ENCODE data around the gene RARRES2. TPM values are rescaled to one million over a fixed set of nuclear protein-coding genes. Genes with fewer than 3 reads are reported as not detected.

RARRES2 gene
- total and polyA plus RNA-seq, 2 of the 13 experiments (the other 11 are each of a cell fraction or from before 2014, with no cell fraction given) = 134 to 172 TPM

DNA sequence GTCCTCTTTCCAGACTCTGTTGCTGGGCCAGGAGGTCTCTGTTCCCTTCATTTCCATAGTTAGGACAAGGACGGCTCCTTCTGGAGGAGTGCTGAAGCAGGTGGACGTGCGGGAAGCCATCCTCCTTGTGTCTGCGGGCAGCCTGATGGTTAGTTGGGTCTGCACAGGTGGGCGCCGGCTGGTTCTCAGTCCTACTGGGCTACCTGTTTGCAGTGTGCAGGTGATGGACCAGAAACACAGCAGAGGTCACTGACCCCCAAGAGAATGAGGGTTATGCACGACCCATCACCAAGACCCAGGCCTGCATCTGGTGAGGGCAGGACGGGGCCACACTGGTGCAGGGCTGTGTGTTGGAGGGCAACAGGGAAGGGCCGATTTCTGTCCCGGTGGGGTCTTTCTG lies 7.8 kb downstream of the RARRES2 start:
- 0 out of 2 replicates have a peak, but pooled peaks cover 2% of the 10 kb centered on the region for H4K20me1 ChIP-seq (ENCODE audit: insufficient read depth, low read length)
- no TSS peak for BruUV-seq (replicated peaks)
- no peaks in the 10 kb centered on the region for H3K9me3 ChIP-seq (ENCODE audit: low read length)
- ATAC-seq (no peak), FAIRE-seq (no peak), DNase-seq (ENCODE audit: low spot score) (no peak)
- in situ Hi-C loops (cut with HindIII; ENCODE audit: extremely low pct_ligation_motif_present, low pct_unique_long_range_greater_than_20kb) (no loop called here), intact Hi-C loops (cut with micrococcal nuclease; ENCODE audit: unreplicated experiment) (no loop called here)
- H3K27me3 ChIP-seq (ENCODE audit: control insufficient read depth in 1 of 2, insufficient read depth in 2 of 2, low read length in 2 of 2) = no peaks in the 10 kb centered on the region
- no peaks in the 10 kb centered on the region for H3K79me2 ChIP-seq (ENCODE audit: insufficient read depth, low read length)
- H3K4me2 ChIP-seq (ENCODE audit: low read depth, low read length) = no peak overlapping the region
- H3K27ac ChIP-seq (ENCODE audit: extremely low read length, insufficient read depth, low read length) = no peak overlapping the region
- peaks cover 20 to 43% of the 10 kb centered on the region in 2 experiments for H3K36me3 ChIP-seq (replicated peaks in 1 of 2; ENCODE audit: control insufficient read depth in 1 of 2, insufficient read depth in 2 of 2, low read length in 2 of 2)
- CTCF ChIA-PET (ENCODE audit: low intra/inter-chr PET ratio, low total read pairs) = no interaction called here
- WGBS (ENCODE audit: low lambda C conversion rate) = 93% methylated on average over 5 of the region's 10 CpGs
- no peak overlapping the region for H2AFZ ChIP-seq (ENCODE audit: low read length)
- no peak overlapping the region for H3K4me3 ChIP-seq (replicated peaks in 1 of 3; ENCODE audit: insufficient read depth in 1 of 3, low read depth in 2 of 3, low read length in 3 of 3)
- peak; percentile 62 for TF ChIP-seq AGO2 (optimal IDR thresholded peaks at IDR 0.05; ENCODE audit: low read depth, low read length)
- TF ChIP-seq, protein P1, sequence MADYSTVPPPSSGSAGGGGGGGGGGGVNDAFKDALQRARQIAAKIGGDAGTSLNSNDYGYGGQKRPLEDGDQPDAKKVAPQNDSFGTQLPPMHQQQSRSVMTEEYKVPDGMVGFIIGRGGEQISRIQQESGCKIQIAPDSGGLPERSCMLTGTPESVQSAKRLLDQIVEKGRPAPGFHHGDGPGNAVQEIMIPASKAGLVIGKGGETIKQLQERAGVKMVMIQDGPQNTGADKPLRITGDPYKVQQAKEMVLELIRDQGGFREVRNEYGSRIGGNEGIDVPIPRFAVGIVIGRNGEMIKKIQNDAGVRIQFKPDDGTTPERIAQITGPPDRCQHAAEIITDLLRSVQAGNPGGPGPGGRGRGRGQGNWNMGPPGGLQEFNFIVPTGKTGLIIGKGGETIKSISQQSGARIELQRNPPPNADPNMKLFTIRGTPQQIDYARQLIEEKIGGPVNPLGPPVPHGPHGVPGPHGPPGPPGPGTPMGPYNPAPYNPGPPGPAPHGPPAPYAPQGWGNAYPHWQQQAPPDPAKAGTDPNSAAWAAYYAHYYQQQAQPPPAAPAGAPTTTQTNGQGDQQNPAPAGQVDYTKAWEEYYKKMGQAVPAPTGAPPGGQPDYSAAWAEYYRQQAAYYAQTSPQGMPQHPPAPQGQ (CRISPR knock-in tag; IDR thresholded peaks at IDR 0.05; ENCODE audit: borderline replicate concordance) = no peak
- TF ChIP-seq, protein P2, sequence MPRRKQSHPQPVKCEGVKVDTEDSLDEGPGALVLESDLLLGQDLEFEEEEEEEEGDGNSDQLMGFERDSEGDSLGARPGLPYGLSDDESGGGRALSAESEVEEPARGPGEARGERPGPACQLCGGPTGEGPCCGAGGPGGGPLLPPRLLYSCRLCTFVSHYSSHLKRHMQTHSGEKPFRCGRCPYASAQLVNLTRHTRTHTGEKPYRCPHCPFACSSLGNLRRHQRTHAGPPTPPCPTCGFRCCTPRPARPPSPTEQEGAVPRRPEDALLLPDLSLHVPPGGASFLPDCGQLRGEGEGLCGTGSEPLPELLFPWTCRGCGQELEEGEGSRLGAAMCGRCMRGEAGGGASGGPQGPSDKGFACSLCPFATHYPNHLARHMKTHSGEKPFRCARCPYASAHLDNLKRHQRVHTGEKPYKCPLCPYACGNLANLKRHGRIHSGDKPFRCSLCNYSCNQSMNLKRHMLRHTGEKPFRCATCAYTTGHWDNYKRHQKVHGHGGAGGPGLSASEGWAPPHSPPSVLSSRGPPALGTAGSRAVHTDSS (CRISPR knock-in tag; conservative IDR thresholded peaks at IDR 0.05) = no peak
- TF ChIP-seq POLR2G (IDR thresholded peaks at IDR 0.05; ENCODE audit: low read depth, low read length) = 0 out of 2 replicates have a peak, but pooled peaks have one; percentile 36
- TF ChIP-seq, protein P3, sequence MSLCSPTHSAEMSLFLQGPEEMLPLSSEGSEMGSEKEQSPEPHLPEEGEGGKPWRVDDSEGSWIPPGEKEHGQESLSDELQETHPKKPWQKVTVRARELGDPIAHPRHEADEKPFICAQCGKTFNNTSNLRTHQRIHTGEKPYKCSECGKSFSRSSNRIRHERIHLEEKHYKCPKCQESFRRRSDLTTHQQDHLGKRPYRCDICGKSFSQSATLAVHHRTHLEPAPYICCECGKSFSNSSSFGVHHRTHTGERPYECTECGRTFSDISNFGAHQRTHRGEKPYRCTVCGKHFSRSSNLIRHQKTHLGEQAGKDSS (CRISPR knock-in tag; IDR thresholded peaks at IDR 0.05; ENCODE audit: borderline replicate concordance, low read depth) = no peak
- TF ChIP-seq GABPB1 (CRISPR knock-in tag; IDR thresholded peaks at IDR 0.05) = no peak
- no peak for TF ChIP-seq ZNF556 (CRISPR knock-in tag; IDR thresholded peaks at IDR 0.05; ENCODE audit: borderline replicate concordance)
- H3K9ac ChIP-seq (ENCODE audit: insufficient read depth, low read depth, low read length) = no peak overlapping the region
- H3K4me1 ChIP-seq (ENCODE audit: insufficient read depth, low read length) = no peaks in the 10 kb centered on the region
- POLR2A ChIA-PET = no interaction called here

Measured in HepG2 (cell line).